Superior temporal gyrus (tissue), 1 donor: Measurements from ENCODE around the gene HK2.
"Not testable (repeated sequence)": the region's sequence is repeated elsewhere in the genome, so short reads cannot be mapped to it uniquely, and the experiment has no call there.

Experiments used
- DNase-seq: peaks from one replicate; pipeline ENCODE4 v3.0.0-alpha.2; 2016; ENCODE audit errors: extremely low spot score

HK2 gene

GRCh38 chr2:74895001-74895400 lies 61.1 kb downstream of the HK2 start:
- DNase-seq, result no peak

DNA sequence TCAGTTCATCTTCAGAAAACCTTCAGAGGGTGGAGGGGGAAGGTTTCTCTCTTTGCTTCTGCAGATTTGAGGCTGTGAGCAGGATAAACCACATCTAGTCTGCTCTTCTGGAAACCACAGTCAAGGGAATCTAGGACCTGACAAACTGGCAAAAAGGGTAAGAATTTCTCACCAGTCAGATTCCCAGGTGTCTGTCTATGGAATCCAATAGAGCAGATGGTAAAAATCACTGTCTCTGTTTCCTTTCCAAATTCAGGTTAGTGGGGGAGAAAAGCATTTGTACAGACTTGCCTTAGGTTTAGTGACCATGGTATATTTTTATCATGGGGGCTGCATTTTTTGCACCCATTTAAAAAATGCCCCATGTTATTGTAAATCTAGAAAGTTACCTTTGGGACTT lies 62.3 kb downstream of the HK2 start:
- no peak for DNase-seq

DNA sequence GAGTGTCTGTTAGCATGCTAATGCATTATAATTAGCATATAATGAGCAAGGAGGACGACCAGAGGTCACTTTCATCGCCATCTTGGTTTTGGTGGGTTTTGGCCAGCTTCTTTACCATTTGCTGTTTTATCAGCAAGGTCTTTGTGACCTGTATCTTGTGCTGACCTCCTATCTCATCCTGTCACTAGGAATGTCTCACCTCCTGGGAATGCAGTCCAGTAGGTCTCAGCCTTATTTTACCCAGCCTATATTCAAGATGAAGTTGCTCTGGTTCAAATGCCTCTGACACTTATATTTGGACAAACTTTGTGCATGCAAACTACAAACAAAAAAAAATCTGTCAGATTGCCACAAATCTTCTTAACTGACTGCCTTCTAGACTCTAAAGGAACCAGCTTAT lies 66.3 kb downstream of the HK2 start:
- DNase-seq, result not testable (repeated sequence)

GRCh38 chr2:74902281-74902860 lies 68.4 kb downstream of the HK2 start:
- DNase-seq, result peak; percentile 88

GRCh38 chr2:74906395-74906794 lies 72.5 kb downstream of the HK2 start:
- no peak for DNase-seq

DNA sequence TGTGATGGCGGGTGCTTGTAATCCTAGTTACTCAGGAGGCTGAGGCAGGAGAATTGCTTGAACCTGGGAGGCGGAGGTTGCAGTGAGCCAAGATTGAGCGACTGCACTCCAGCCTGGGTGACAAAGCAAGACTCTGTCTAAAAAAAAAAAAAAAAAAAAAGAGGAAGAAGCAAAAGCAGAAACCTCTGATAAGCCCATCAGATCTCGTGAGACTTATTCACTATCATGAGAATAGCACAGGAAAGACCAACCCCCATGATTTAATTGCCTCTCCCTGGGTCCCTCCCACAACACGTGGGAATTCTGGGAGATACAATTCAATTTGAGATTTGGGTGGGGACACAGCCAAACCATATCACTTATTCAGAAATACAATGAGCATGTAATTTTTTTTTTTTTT lies 73.6 kb downstream of the HK2 start:
- DNase-seq, result not testable (repeated sequence)

GRCh38 chr2:74908748-74909444 lies 75.0 kb downstream of the HK2 start:
- DNase-seq, result no peak

- DNase-seq, result no peak
Observed at GRCh38 chr2:74910245-74910644, 76.3 kb downstream of the HK2 start.

DNA sequence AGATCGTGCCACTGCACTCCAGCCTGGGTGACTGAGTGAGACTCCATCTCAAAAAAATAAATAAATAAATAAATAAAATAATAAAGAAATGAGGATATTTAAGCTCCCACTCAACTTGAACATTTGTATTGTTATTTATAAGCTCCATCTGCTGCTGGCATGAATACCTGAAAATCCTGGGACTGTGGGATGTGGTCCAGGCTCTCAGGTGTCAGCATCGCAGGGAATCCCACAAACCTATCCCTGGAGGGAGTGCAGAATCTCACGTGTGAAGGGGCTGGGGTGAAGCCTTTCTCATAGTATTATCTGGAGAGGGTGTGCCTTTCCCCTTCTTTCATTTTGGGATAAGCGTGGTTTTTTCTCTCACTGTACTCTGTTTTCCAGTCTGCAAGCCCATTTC lies 77.1 kb downstream of the HK2 start:
- DNase-seq, result no peak

DNA sequence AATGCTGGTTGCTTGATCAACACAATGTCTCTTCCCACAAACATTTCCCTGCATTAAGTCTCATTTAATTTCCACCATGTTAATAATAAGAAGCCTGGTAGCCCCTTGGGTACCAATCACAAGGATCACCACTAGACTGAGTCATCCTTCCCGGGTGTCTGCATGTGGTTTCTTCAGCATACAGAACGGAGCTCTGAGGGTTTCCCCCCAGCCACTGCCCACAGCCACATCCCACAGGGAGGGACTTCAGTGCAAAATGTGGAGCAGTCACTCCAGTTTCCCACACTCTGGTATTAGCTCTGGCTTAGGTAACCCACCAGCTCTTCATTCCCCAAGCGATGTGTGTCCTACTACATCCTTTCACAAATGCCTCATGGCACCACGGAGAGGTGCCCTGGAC lies 81.8 kb downstream of the HK2 start:
- DNase-seq, result no peak

DNA sequence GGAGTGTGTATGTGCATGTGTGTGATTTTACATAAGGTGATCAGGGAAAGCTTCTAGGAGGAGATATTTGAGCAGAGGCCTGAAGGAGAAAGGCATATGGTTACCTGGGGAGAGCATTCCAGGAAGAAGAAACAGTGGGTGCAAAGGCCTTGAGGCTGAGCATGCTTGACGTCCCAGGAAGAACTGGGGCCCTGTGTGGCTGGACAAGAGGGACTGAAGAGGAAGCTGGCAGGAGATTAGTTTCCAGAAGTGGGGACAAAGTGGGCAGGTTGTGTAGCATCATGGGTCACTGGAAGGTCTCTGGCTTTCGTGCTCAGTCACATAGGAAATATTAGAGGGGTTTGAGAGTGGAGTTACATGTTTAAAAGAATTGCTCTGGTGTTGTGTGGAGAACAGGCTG lies 82.5 kb downstream of the HK2 start:
- DNase-seq, result no peak

DNA sequence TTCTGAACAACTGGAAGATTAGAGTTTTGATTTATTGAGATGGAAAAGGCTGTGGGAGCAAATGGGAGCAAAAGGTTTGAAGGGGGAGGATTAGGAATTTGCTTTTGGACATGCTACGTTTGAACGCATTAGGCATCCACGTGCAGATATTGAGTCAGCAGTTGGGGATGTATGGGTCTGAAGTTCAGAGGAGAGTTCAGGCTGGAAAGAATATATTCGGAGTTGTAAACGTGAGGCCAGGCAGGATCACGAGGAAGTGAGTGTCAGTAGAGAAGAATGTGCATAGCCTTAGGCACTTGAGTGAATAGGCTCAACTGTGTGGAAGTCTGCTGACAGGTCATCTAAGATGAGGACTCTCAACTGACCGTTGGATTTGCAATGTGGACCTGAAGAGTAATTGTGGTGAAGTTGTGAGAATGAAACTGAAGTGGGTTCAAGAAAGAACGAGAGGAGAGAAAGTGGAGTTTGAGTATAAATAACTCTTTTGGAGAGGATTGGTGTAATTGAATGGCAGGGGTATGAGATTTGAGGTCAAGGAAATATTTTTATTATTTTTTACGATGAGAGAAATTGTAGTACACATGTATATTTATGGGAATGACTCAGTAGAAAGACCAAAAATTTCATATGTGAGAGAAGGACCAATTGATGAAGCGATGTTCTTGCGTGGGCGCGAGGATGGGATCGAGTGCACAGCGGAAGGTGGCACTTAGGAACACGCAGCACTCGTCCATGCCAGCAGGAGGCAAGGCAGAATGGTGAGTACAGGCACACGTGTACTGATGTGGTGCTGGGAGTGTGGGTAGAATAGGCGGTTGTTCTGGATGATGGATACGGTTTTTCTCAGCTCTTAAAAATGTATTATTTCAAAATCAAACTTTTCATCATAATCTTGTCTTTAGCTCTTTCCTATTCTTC lies 84.0 kb downstream of the HK2 start:
- DNase-seq, result no peak

DNA sequence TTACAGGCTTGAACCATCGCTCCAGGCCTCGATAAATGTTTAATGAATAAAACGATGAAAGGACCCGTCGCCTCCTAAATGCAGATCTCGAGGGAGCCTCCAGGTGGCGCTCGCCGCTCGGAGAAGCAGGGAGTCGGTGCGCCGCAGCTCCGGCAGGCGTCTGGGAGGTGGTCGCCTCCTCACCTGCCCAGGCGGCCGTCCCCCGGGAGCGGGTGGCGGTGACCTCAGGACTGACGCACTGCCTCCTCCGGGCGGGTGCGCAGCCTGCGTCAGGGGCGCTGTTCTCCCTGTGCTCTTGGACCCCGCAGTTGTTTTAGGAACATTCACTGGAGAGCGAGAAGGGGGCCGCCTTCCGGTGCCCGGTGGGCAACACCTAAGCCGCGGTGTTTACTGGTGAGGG lies 85.9 kb downstream of the HK2 start:
- DNase-seq, result peak; percentile 71

- DNase-seq, result no peak
Observed at GRCh38 chr2:74921236-74921736, 87.4 kb downstream of the HK2 start.

DNA sequence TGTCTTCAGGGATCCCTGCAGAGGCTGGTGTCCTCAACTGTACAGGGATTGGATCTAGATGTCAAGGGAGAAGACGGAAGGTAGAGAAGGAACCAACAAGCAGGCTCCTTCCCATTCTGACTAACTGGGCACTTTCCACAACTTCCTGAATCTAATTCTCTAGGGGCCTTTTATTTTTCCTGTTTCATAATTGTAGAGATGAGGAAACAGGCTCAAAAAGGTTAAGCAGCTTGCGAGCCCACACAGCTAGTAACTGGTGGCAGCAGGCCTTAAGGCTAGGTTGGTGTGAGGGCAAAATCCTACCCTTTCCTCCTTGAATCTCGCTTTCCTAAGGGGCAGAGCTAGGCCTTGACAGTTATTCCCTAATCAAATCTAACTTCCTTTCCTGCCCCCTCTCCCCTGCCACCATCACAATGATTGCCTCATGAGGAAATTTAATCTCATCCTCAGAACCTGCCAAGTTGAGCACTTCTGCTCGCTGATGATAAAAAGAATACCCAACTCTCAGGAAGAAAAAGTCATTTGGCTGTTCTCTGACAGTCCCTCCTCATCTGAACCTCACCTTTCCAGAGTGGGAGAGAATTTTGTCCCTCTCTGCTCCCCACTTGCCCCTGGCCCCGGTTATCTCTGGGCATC lies 88.8 kb downstream of the HK2 start:
- DNase-seq, result no peak

- no peak for DNase-seq
Observed at GRCh38 chr2:74924463-74925265, 90.7 kb downstream of the HK2 start.

- DNase-seq, result no peak
Observed at GRCh38 chr2:74925361-74925786, 91.4 kb downstream of the HK2 start.

GRCh38 chr2:74927621-74928020 lies 93.7 kb downstream of the HK2 start:
- no peak for DNase-seq

DNA sequence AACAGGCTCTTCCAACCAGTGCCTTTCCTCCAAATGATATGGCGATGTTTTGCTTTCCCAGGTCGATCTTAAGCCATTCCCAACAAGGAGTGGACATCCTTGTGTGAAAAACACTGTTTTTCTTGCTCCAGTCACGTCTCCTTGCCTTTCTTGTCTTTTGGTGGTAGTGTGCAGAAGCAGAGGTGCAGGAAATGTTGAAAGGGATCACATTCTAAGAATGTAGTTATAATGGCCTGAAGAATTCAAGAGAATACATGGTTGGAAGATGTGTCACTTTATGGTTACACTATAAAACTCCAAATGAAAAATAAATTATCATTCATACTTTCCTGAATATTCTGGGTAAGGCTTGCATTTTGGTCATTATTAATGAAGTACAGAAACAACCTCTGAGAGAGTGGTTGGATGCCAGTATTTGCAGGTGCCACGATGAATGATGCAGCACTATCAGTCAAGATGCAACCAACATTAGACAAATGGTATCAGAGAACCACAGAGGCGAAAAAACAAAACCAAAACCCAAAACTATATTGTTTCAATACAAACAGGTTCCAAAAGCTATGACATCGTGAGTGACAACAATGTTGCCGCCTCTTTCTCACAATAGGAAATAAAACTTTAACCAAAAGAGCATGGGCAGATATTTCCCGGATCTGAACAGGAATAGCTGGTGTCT lies 97.0 kb downstream of the HK2 start:
- no peak for DNase-seq

GRCh38 chr2:74931940-74932339 lies 98.0 kb downstream of the HK2 start:
- DNase-seq, result no peak

- DNase-seq, result no peak
Observed at GRCh38 chr2:74935975-74936391, 102.1 kb downstream of the HK2 start.
